GM19193 (cell line): ENCODE measurements around the gene WDR48.

ENCODE experiments used
- POLR2A ChIP-seq: IDR thresholded peaks from 4 replicates; pipeline ENCODE4 v1.6.1; 2011; ENCODE audit not compliant: insufficient read depth, insufficient read length; ENCODE audit errors: extremely low read depth

WDR48 gene

GRCh38 chr3:39118931-39119660, 67.3 kb downstream of the WDR48 start:
- no peak for TF ChIP-seq POLR2A

- no peak for TF ChIP-seq POLR2A
Measured at GRCh38 chr3:39121621-39122020, 69.8 kb downstream of the WDR48 start.

DNA sequence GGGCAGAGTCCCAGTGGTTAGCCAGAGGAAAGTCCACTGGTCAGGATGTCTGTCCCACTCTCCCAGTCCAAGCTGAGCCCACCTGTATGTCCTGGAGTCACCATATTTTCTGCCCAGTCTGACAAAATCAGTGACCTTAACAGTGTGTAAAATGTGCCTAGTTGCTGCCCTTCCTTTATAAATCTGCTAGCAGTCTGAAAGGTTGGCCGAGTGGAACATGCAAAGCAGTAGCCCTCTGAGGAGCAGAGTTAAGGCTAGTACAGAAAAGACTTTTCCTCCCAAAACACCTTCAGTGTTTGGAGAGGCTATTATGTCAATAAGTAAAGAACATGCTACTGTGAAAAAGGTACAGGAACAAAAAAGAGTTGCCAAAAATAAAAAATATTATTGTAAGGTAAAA, 71.0 kb downstream of the WDR48 start:
- TF ChIP-seq POLR2A: no peak

DNA sequence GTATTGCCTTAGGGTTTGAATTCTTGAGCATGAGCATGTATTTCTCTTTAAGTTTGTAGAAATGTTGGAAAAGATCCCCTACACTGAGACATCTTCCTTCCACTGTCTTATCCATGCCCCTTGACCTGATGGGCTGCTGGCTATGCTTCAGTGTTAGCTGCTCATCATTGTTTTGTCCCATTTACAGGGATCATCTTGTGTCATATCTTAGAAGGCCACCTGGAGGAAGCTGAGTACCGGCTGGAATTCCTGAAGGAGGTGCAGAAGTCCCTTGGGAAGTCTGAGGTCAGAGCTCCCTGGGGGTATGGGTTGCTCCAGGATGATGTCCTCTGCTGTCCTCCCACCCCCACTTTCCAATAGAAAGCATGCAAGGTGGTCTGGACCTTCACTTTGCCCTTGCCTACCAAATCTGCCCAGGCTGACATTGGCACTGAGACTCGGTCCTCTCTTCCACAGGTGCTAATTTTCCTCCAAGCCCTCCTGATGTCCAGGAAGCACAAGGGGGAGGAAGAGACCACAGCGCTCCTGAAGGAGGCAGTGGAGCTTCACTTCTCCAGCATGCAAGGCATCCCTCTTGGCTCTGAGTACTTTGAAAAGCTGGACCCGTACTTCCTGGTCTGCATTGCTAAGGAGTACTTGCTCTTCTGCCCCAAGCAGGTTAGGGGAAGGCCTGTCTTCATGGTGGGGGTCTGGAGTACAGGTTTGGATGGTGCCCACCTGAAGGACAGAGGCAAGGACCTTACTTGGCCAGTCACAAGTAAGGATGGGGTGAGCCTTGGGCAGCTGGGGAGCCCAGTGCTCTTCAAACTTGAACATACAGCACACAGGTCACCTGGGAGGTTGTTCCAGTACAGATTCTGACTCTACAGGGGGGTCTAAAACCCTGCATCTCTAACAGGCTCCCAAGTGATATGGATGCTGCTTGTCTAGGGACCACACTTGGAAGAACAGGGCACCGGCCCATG, 73.3 kb downstream of the WDR48 start:
- no peak for TF ChIP-seq POLR2A

DNA sequence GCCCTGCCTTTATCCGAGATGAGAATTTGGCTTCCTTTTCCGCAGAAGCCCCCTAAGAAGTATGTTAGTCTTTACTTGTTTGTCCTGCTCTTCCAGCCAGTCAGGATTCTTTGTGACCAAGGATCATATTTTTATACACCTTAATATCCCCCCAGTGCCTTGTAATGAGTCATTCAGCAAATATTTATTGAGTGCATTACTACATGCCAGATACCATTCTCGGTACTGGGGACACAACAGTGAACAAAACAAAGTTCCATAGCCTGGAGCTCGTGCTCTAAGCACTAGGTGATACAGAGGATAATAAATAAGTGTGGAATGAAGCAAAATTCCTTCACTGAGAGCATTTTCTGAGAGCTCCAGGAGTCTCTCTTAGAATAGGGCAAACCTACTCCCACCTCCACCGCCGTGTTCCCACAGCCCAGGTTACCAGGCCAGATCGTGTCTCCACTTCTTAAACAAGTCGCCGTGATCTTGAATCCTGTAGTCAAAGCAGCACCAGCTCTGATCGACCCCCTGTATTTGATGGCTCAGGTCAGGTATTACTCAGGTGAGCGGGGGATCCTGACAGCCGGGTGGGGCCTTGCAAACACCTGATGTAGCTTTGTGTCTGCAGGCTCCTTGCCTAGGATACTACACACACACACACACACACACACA, 74.2 kb downstream of the WDR48 start:
- no peak for TF ChIP-seq POLR2A

DNA sequence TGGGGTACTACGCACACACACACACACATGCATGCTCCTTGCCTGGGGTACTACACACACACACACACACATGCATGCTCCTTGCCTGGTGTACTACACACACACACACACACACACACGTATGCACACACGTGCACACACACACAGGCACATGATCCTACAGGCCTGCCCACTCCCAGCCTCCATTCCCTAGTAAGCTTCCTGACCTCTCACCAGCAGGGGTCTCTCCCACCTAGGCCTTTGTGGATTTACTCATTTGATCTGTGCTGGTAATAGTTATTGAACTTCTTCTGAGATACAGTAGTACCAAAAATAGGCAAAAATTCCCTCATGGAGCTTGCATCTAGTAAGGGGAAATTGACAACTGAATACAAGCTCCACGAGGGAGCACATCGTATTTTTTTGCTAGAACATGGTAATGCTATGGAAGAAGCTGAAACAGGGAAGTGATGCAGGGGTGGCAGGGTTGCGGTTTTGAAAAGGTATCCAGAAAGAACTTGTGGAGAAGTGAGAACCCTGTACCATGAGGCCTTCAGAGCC, 74.8 kb downstream of the WDR48 start:
- TF ChIP-seq POLR2A: no peak

- no peak for TF ChIP-seq POLR2A
Measured at GRCh38 chr3:39127269-39127907, 75.6 kb downstream of the WDR48 start.

- no peak for TF ChIP-seq POLR2A
Measured at GRCh38 chr3:39127908-39128304, 76.1 kb downstream of the WDR48 start.

GRCh38 chr3:39128951-39129350, 77.1 kb downstream of the WDR48 start:
- no peak for TF ChIP-seq POLR2A

DNA sequence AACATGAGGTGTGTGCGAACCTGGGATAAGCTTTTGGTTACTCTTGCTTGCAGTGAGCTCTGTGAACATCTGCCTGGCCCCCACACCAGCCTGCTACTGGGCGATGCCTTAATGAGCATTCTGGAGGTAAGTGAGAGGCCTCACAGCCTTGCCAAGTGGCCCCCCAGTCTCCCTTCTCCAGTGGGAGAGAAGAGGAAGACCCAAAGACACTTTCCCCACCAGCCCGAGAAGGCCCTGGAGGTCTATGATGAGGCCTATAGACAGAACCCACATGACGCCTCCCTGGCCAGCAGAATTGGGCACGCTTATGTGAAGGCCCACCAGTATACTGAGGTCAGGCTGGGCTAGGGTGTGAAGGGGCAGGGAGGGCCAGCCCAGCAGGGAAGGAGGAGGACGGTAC, 78.2 kb downstream of the WDR48 start:
- no peak for TF ChIP-seq POLR2A

DNA sequence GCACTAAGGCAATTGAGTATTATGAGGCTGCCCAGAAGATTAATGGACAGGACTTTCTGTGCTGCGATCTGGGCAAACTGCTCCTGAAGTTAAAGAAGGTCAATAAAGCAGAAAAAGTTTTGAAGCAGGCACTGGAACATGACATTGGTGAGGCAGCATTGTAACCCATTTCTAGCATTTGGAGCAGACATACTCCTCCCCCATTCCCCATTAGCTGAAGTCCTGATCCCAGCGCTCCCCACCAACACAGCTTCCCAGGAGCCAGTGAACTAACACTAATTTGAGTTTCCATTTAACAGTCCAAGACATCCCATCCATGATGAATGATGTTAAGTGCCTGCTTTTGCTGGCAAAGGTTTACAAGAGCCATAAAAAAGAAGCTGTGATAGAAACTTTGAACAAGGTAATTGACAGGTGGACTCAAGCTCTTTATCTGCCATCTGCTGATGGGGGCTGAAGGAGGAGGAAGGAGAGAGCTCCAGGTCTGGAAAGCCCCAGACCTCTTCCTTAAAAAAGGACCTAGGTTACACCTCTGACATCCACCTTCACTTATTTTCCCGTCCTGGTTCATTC, 79.0 kb downstream of the WDR48 start:
- TF ChIP-seq POLR2A: no peak

GRCh38 chr3:39132096-39133092, 80.6 kb downstream of the WDR48 start:
- TF ChIP-seq POLR2A: no peak

- TF ChIP-seq POLR2A: no peak
Measured at GRCh38 chr3:39133093-39133490, 81.3 kb downstream of the WDR48 start.
